T-cell (primary cell): ENCODE measurements around the gene CYP1A2. TPM values are rescaled to one million over a fixed set of nuclear protein-coding genes. Genes with fewer than 3 reads are reported as not detected.

Experiments used
- ATAC-seq, 4 experiments: fragments of 200-7000 bp in 3 of 4; fragments of 150-1000 bp in 1 of 4; cut with Tn5 transposase; replicated peaks in 1 of 4; 1 replicate in 3 of 4; 2 replicates in 1 of 4; pipeline ENCODE4 v1.10.0; 2021; ENCODE audit warnings: moderate library complexity in 3 of 4, mild to moderate bottlenecking in 2 of 4, moderate number of reproducible peaks in 1 of 4
- CTCF ChIA-PET, 2 donors: fragments of 300-600 bp; sonication (Branson Sonifier 250); formaldehyde crosslinking; loops; one replicate each; lab custom pipeline; 2022; ENCODE audit warnings: antibody characterized with exemption in 2 of 2; lab: Charles Lee
- POLR2A ChIA-PET, 2 donors: fragments of 300-600 bp; sonication (Branson Sonifier 250); formaldehyde crosslinking; loops; one replicate each; lab custom pipeline; 2022; ENCODE audit warnings: antibody characterized with exemption in 2 of 2; lab: Charles Lee
- DNase-seq, 35 experiments: peaks; one replicate each; pipeline versions ENCODE4 v3.0.0 to v3.0.0-alpha.2; 2013 to 2023
- H3K27ac ChIP-seq: one replicate; pipeline ENCODE4 v1.5.1; 2013; ENCODE audit warnings: low read length
- H3K27me3 ChIP-seq, 2 experiments: replicated peaks in 1 of 2; 1 replicate in 1 of 2; 2 replicates in 1 of 2; pipeline versions ENCODE4 v1.6.1 to v1.7.0; 2013; ENCODE audit warnings: low read length in 1 of 2, mixed read lengths in 1 of 2; ENCODE audit not compliant: control insufficient read depth in 2 of 2, insufficient read depth in 2 of 2; ENCODE audit errors: extremely low read depth in 1 of 2
- H3K36me3 ChIP-seq, 2 donors: 1 replicate in 1 of 2; 2 replicates in 1 of 2; pipeline versions ENCODE4 v1.6.1 to v1.7.0; 2013; ENCODE audit warnings: low read length in 1 of 2; ENCODE audit not compliant: control insufficient read depth in 2 of 2, insufficient read depth in 1 of 2; ENCODE audit errors: extremely low read depth in 1 of 2
- H3K4me1 ChIP-seq, 2 experiments: 1 replicate in 1 of 2; 2 replicates in 1 of 2; pipeline versions ENCODE4 v1.6.1 to v1.7.0; 2013; ENCODE audit warnings: low read length in 2 of 2, mixed read lengths in 1 of 2; ENCODE audit not compliant: insufficient read depth in 2 of 2, control insufficient read depth in 1 of 2; ENCODE audit errors: extremely low read depth in 1 of 2
- H3K4me3 ChIP-seq, 2 donors: 1 replicate in 1 of 2; 2 replicates in 1 of 2; pipeline versions ENCODE4 v1.5.1 to v1.7.0; 2013; ENCODE audit warnings: mild to moderate bottlenecking in 2 of 2, low read length in 1 of 2, moderate library complexity in 1 of 2; ENCODE audit not compliant: control insufficient read depth in 1 of 2; ENCODE audit errors: extremely low read depth in 1 of 2
- H3K9me3 ChIP-seq: 2 replicates; pipeline ENCODE4 v1.7.0; 2013
- H3K27ac Mint-ChIP-seq, 2 donors: one replicate each; pipeline ENCODE4 v1.8.0; 2020 to 2021; ENCODE audit warnings: mild to moderate bottlenecking in 2 of 2, mixed read lengths in 2 of 2
- H3K27me3 Mint-ChIP-seq, 2 donors: one replicate each; pipeline ENCODE4 v1.8.0; 2021 to 2022; ENCODE audit warnings: mixed read lengths in 2 of 2
- H3K36me3 Mint-ChIP-seq: one replicate; pipeline ENCODE4 v1.8.0; 2021; ENCODE audit warnings: mixed read lengths
- H3K4me1 Mint-ChIP-seq, 3 donors: one replicate each; pipeline ENCODE4 v1.8.0; 2020 to 2022; ENCODE audit warnings: mixed read lengths in 3 of 3, mild to moderate bottlenecking in 1 of 3
- H3K4me3 Mint-ChIP-seq, 3 donors: one replicate each; pipeline ENCODE4 v1.8.0; 2020 to 2022; ENCODE audit warnings: mild to moderate bottlenecking in 3 of 3, mixed read lengths in 3 of 3, moderate library complexity in 3 of 3
- H3K9me3 Mint-ChIP-seq, 3 donors: one replicate each; pipeline ENCODE4 v1.8.0; 2020 to 2022; ENCODE audit warnings: mixed read lengths in 3 of 3
- WGBS: methylation state at CpG from one replicate; pipeline ENCODE4 v1.1.5; 2013; ENCODE audit warnings: missing lambda C conversion rate; ENCODE audit not compliant: insufficient coverage; 5-methylcytosine and 5-hydroxymethylcytosine counted together
- total RNA-seq, 35 experiments: library from RNA in 6 of 35; stranded (reverse) in 6 of 35; fragments of 120-200 nt in 1 of 35; gene quantifications; one replicate each; pipeline versions ENCODE4 v1.2.1 to v1.2.4 and lab custom pipeline; 2013 to 2026

Gene CYP1A2
- total RNA-seq, 5 donors from 2014 or later (not counting 1 experiment from before 2014, with no cell fraction given) = not detected

- Mint-ChIP-seq H3K4me1 (peaks cover 92 to 95% (median 95%) of the 10 kb centered on the region in 3 donors), H3K9me3 (no peaks in the 10 kb centered on the region), H3K36me3 (peaks cover 14% of the 10 kb centered on the region), H3K27ac (peak overlapping the region; percentile 99 to 100), H3K4me3 (peak overlapping the region; percentile 84 to 93 (median 93)), H3K27me3 (no peaks in the 10 kb centered on the region)
- peaks cover 0 to 37% of the 10 kb centered on the region in 2 donors for H3K36me3 ChIP-seq
- peak in 1 of 35 experiments; percentile 7 for DNase-seq
- ChIA-PET POLR2A (interaction anchor here in 1 of 2 donors (0.6 kb wide), 1 partner anchor 16 kb away, joined by 5 read pairs; no protein-coding TSS in a partner anchor), CTCF (interaction anchor here in 1 of 2 donors (1.0 to 1.8 kb wide), 2 partner anchors 10 to 19 kb away, joined by 4 to 9 read pairs; no protein-coding TSS in a partner anchor)
- 4% methylated on average over 3 of the region's 3 CpGs for WGBS
- peak overlapping the region; percentile 93 for H3K27ac ChIP-seq
- peak overlapping the region; percentile 90 to 95 for H3K4me3 ChIP-seq
- no peak for ATAC-seq
- no peaks in the 10 kb centered on the region for H3K9me3 ChIP-seq
- H3K27me3 ChIP-seq = no peaks in the 10 kb centered on the region
- peaks cover 71 to 95% of the 10 kb centered on the region in 2 experiments for H3K4me1 ChIP-seq
Observed at GRCh38 chr15:74789741-74790079, 41.1 kb downstream of the CYP1A2 start.

GRCh38 chr15:74790080-74790916, 41.7 kb downstream of the CYP1A2 start:
- Mint-ChIP-seq H3K4me1 (peaks cover 92 to 95% (median 95%) of the 10 kb centered on the region in 3 donors), H3K27me3 (no peaks in the 10 kb centered on the region), H3K27ac (peak overlapping the region; percentile 99 to 100), H3K9me3 (no peaks in the 10 kb centered on the region), H3K4me3 (peak overlapping the region; percentile 84 to 93 (median 93)), H3K36me3 (peaks cover 14% of the 10 kb centered on the region)
- ChIA-PET POLR2A (interaction anchor here in 1 of 2 donors (0.6 kb wide), 1 partner anchor 17 kb away, joined by 5 read pairs; no protein-coding TSS in a partner anchor), CTCF (interaction anchor here in 1 of 2 donors (1.0 to 8.6 kb wide), 3 partner anchors 9 to 19 kb away, joined by 4 to 158 read pairs (median 9); partner anchors contain the start of gene CSK)
- H3K4me3 ChIP-seq = peak overlapping the region; percentile 90 to 95
- WGBS = 0% methylated on average over 8 of the region's 15 CpGs
- ATAC-seq (no peak), DNase-seq (peak in 1 of 35 experiments; percentile 48)
- peaks cover 76 to 96% of the 10 kb centered on the region in 2 experiments for H3K4me1 ChIP-seq
- H3K36me3 ChIP-seq = peaks cover 0 to 38% of the 10 kb centered on the region in 2 donors
- H3K9me3 ChIP-seq = no peaks in the 10 kb centered on the region
- H3K27ac ChIP-seq = peak overlapping the region; percentile 93
- H3K27me3 ChIP-seq = no peaks in the 10 kb centered on the region

- peak overlapping the region; percentile 66 to 93 (median 84) for H3K4me3 Mint-ChIP-seq
- H3K9me3 Mint-ChIP-seq = no peaks in the 10 kb centered on the region
- no CpG with 5 or more reads among the region's 1 CpG for WGBS
- peaks cover 15% of the 10 kb centered on the region for H3K36me3 Mint-ChIP-seq
- H3K4me1 ChIP-seq = peaks cover 79 to 96% of the 10 kb centered on the region in 2 experiments
- H3K4me1 Mint-ChIP-seq = peaks cover 92 to 94% (median 93%) of the 10 kb centered on the region in 3 donors
- peak overlapping the region; percentile 99 to 100 for H3K27ac Mint-ChIP-seq
- ChIA-PET CTCF (interaction anchor here in 1 of 2 donors (1.8 to 8.6 kb wide), 3 partner anchors 11 to 20 kb away, joined by 9 to 158 read pairs (median 139); partner anchors contain the start of gene CSK), POLR2A (no interaction called here)
- no peaks in the 10 kb centered on the region for H3K27me3 ChIP-seq
- H3K36me3 ChIP-seq = peaks cover 0 to 41% of the 10 kb centered on the region in 2 donors
- peak overlapping the region; percentile 93 for H3K27ac ChIP-seq
- no peaks in the 10 kb centered on the region for H3K27me3 Mint-ChIP-seq
- no peaks in the 10 kb centered on the region for H3K9me3 ChIP-seq
- ATAC-seq (no peak), DNase-seq (no peak)
- H3K4me3 ChIP-seq = peak overlapping the region in 1 of 2 donors; percentile 5
Observed at GRCh38 chr15:74791007-74791406, 42.4 kb downstream of the CYP1A2 start.

DNA sequence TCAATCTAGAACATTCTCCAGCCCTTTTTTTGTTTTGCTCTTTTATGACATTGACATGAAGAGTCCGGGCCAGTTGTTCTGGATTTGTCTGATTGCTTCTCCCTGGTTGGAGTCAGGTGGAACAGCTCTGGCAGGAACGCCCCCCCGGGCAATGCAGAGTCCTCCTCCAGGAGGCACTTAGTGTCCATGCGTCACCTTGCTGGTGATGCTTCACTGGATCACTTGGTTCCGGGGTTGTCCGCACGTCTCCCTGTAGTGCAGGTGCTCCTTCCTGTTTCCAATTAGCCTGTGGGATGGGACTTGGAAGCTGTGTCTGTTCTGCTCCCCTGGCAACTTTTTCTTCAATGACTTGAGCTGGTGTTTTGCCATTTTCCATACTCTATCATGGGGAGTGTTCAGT, 43.0 kb downstream of the CYP1A2 start:
- H3K4me3 ChIP-seq = peak overlapping the region; percentile 20 to 38
- peaks cover 81 to 96% of the 10 kb centered on the region in 2 experiments for H3K4me1 ChIP-seq
- WGBS = 69% methylated on average over 2 of the region's 7 CpGs
- no peaks in the 10 kb centered on the region for H3K27me3 ChIP-seq
- no peaks in the 10 kb centered on the region for H3K27me3 Mint-ChIP-seq
- POLR2A ChIA-PET = interaction anchor here in 1 of 2 donors (1.0 kb wide), 1 partner anchor 11 kb away, joined by 4 read pairs; no protein-coding TSS in a partner anchor
- CTCF ChIA-PET = interaction anchor here (1.1 to 8.6 kb wide), 4 partner anchors 11 to 110 kb away, joined by 3 to 158 read pairs (median 72); partner anchors contain the start of gene CSK (in 1 of the 2)
- peaks cover 0 to 39% of the 10 kb centered on the region in 2 donors for H3K36me3 ChIP-seq
- H3K36me3 Mint-ChIP-seq = peaks cover 18% of the 10 kb centered on the region
- no peaks in the 10 kb centered on the region for H3K9me3 Mint-ChIP-seq
- DNase-seq (no peak), ATAC-seq (no peak)
- peak overlapping the region; percentile 99 to 100 for H3K27ac Mint-ChIP-seq
- H3K4me3 Mint-ChIP-seq = peak overlapping the region; percentile 66 to 93 (median 84)
- H3K9me3 ChIP-seq = no peaks in the 10 kb centered on the region
- peaks cover 92 to 95% (median 93%) of the 10 kb centered on the region in 3 donors for H3K4me1 Mint-ChIP-seq
- H3K27ac ChIP-seq = peak overlapping the region; percentile 93

- H3K27ac Mint-ChIP-seq = peak overlapping the region; percentile 99 to 100
- peak overlapping the region; percentile 66 to 93 (median 84) for H3K4me3 Mint-ChIP-seq
- no peak for ATAC-seq
- no peaks in the 10 kb centered on the region for H3K9me3 Mint-ChIP-seq
- no peaks in the 10 kb centered on the region for H3K27me3 Mint-ChIP-seq
- peaks cover 79 to 96% of the 10 kb centered on the region in 2 experiments for H3K4me1 ChIP-seq
- peaks cover 89 to 94% (median 91%) of the 10 kb centered on the region in 3 donors for H3K4me1 Mint-ChIP-seq
- peak overlapping the region; percentile 93 for H3K27ac ChIP-seq
- peak in 3 of 35 experiments; percentile 21 to 48 (median 24) for DNase-seq
- peaks cover 0 to 43% of the 10 kb centered on the region in 2 donors for H3K36me3 ChIP-seq
- H3K27me3 ChIP-seq = no peaks in the 10 kb centered on the region
- peak overlapping the region; percentile 20 to 42 for H3K4me3 ChIP-seq
- no peaks in the 10 kb centered on the region for H3K9me3 ChIP-seq
- ChIA-PET POLR2A (interaction anchor here (0.9 to 1.6 kb wide), 4 partner anchors 8 to 15 kb away, joined by 3 to 9 read pairs (median 6); no protein-coding TSS in a partner anchor), CTCF (interaction anchor here (0.5 to 8.6 kb wide), 13 partner anchors 11 to 231 kb away, joined by 3 to 158 read pairs (median 6); partner anchors contain the start of genes CSK (in 2 of the 2), CPLX3 (in 1 of the 2) and PPCDC (in 1 of the 2))
- WGBS = 34% methylated on average over 9 of the region's 12 CpGs
- H3K36me3 Mint-ChIP-seq = peaks cover 18% of the 10 kb centered on the region
Observed at GRCh38 chr15:74792227-74793016, 43.8 kb downstream of the CYP1A2 start.
